GM12875 (cell line): ENCODE data around the gene NT5M.

ENCODE experiments used
- H3K4me3 ChIP-seq: one replicate; pipeline ENCODE4 v1.5.1; 2011; ENCODE audit warnings: low read depth, low read length, control low read depth
- CTCF ChIP-seq: IDR thresholded peaks from 2 replicates; pipeline ENCODE4 v1.5.1; 2011; ENCODE audit warnings: low read depth, mild to moderate bottlenecking, control low read depth, inconsistent platforms, low read length, moderate library complexity, borderline replicate concordance; ENCODE audit not compliant: insufficient read depth

Gene NT5M

DNA sequence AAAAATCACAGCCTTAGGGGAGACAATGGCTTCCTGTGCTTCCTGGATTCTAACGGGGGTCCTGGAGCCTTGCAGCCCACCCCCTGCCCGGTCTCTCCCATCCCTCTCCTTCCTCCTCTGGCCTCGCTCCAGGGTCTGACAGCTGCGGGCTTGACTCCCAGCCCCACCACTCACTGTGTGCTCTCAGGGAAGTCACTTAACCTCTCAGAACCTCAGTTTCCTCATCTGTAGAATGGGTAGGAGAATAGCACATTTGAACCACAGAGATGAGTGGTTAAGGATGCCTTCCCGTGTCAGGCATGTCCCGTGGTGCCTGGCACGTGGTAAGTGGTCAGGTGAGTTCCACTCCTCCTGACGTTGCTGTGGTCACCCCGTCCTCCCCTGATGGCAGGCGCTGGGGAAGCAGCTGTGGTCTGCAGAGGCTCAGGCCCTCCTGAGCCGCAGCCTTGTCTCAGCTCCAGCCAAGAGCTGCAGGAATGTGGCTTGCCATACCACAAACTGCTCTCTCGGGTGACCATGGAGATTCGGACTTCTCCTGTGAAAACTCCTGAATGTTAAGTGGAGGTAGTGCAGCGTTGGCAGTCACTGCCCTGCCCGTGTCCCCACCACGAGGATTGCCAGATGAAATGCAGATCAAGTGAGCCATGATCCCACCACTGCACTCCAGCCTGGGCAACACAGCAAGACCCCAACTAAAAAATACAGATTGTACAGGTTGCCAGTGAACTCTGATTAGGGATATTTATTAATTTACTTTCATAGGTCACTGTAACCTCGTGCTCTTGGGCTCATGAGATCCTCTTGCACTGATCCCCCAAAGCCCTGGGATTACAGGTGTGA is 85.7 kb downstream of the NT5M start:
- H3K4me3 ChIP-seq: no peak overlapping the region
- TF ChIP-seq CTCF: no peak

DNA sequence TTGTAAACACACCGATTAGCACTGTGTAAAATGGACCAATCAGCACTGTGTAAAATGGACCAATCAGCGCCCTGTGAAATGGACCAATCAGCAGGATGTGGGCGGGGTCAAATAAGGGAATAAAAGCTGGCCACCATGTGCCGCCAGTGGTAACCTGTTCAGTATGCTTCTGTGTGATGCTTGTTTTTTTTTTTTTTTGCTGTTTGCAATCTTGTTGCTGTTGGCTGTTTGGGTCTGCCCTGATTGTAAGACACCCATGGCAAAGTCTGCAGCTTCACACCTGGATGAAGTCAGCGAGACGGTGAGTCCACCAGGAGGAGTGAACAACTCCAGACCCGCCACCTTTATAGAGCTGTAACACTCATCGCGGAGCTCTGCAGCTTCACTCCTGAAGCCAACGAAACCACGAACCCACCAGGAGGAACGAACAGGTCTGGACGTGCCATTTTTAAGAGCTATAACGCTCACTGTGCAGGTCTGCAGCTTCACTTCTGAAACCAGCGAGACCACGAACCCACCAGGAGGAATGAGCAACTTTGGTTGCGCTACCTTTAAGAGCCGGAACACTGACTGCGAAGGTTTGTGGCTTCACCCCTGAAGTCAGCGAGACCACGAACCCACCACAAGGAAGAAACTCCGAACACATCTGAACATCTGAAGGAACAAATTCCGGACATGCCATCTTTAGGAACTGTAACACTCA is 88.6 kb downstream of the NT5M start:
- no peak for TF ChIP-seq CTCF

DNA sequence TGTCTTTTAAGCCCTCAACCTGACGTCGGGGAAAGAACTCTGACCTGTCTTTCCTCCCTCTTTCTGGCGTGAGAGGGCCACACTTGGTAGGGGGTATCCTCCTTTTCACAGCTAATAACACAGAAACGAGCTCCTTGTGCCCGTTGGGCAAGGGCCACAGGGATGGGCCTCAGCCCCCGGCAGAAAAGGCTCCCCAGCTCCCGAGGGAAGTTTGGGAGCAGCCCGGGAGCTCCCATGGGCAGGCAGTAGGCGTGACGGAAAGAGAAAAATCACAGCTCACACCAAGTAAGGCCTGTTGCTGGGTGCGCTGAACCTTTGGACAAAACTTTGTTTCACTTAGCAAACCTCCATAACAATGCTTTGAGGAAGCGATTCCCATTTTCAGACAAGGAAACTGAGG is 90.8 kb downstream of the NT5M start:
- H3K4me3 ChIP-seq: no peak overlapping the region
- TF ChIP-seq CTCF: no peak

More for the DNA sequence above, 88.6 kb downstream of the NT5M start:
- no peak overlapping the region for H3K4me3 ChIP-seq

GRCh38 chr17:17394494-17394893 is 91.3 kb downstream of the NT5M start:
- TF ChIP-seq CTCF: no peak
- no peak overlapping the region for H3K4me3 ChIP-seq

- TF ChIP-seq CTCF: no peak
- no peak overlapping the region for H3K4me3 ChIP-seq
Observed at GRCh38 chr17:17395246-17395802, 92.2 kb downstream of the NT5M start.

GRCh38 chr17:17395885-17396284 is 92.7 kb downstream of the NT5M start:
- no peak for TF ChIP-seq CTCF
- H3K4me3 ChIP-seq: no peak overlapping the region
